ENCODE results near the gene BRSK1. TPM values are rescaled to one million over a fixed set of nuclear protein-coding genes. Genes with fewer than 3 reads are reported as not detected.

The BRSK1 gene
- total RNA-seq, 1 experiment from 2014 or later, result 0.64 TPM

DNA sequence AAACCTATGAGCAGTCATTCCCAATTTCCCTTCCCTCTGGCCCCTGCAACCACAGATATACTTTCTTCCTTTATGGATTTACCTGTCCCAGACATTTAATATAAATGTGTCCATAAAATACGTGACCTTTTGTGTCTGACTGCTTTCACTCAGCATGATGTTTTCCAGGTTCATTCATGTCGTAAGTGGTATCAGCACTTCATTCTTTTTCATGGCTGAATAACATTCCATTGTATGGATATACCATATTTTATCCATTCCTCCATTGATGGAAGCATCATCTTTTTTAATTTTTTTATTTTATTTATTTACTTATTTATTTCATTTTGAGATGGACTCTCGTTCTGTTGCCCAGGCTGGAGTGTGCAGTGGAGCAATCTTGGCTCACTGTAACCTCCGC is 17.0 kb upstream of the BRSK1 start:
- no peak for DNase-seq (ENCODE audit: low read depth)
- in situ Hi-C loops (cut with HindIII; ENCODE audit: low pct_unique_long_range_greater_than_20kb, low sequenced_read_pairs), result no loop called here

DNA sequence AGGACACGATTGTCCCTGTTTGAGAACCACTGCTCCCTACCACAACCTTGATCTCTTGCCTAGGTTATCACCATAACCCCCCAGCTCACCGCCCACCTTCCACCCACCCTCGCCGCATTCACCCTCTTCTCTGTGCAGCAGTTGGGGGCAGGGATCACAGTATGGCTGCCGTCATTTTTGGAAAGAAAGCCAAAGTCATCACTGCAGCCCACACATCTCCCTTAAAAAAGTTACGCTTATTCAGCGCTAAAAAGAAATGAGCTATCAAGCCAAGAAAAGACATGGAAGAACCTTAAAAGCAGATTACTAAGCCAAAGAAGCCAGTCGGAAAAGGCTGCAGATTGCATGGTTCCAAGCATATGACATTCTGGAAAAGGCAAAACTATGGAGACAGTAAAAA is 14.5 kb upstream of the BRSK1 start:
- in situ Hi-C loops (cut with HindIII; ENCODE audit: low pct_unique_long_range_greater_than_20kb, low sequenced_read_pairs), result no loop called here
- DNase-seq (ENCODE audit: low read depth), result no peak

DNA sequence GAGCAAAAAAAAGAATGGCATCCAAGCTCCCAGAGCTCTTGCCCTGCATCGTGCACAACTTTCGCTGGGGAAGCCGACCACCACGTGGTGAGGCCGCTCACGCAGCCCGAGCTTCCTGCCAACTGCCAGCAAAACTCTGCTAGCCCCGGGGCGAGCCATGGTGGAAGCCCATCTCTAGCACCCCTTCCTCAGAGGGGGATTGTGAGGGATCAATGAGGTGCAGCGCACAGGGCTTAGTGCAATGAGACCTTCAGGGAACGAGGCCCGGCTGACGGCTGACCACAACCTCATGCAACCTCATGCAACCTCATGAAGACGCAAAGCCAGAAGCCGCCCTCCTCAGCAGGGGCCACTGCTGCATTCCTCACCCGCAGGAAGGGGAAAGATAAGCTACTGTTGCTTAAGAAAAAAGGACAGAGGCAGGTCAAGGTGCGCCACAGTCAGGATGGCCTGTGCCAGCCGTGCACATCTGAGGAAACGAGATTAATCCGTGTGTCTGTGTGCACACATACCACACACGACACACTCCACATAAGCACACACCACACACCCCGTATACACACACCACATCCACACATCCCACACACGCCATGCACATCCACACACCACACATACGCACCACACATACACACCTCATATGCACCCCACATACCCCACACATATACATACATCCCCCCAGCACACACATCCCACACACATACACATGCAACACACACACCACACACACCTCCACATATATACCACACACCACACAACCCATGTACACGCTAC is 13.4 kb upstream of the BRSK1 start:
- in situ Hi-C loops (cut with HindIII; ENCODE audit: low pct_unique_long_range_greater_than_20kb, low sequenced_read_pairs), result no loop called here
- no peak for DNase-seq (ENCODE audit: low read depth)

DNA sequence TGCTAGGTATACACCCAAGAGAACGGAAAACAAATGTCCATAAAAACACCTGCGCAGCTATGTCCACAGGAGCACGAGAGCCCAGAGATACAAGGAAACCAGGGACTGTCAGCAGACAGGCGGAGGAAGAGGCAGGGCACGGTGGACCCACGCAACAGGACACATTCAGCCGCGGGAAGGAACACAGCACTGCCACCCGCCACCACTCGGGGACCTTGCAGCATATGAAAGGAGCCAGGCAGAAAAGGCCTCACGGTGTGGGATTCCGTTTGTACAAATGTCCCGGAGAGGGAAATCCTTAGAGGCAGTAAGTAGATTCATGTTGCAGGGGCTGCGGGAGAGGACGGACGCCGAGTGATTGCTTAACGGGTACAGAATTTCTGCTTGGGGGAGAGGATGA is 11.7 kb upstream of the BRSK1 start:
- DNase-seq (ENCODE audit: low read depth), result no peak
- in situ Hi-C loops (cut with HindIII; ENCODE audit: low pct_unique_long_range_greater_than_20kb, low sequenced_read_pairs), result no loop called here

DNA sequence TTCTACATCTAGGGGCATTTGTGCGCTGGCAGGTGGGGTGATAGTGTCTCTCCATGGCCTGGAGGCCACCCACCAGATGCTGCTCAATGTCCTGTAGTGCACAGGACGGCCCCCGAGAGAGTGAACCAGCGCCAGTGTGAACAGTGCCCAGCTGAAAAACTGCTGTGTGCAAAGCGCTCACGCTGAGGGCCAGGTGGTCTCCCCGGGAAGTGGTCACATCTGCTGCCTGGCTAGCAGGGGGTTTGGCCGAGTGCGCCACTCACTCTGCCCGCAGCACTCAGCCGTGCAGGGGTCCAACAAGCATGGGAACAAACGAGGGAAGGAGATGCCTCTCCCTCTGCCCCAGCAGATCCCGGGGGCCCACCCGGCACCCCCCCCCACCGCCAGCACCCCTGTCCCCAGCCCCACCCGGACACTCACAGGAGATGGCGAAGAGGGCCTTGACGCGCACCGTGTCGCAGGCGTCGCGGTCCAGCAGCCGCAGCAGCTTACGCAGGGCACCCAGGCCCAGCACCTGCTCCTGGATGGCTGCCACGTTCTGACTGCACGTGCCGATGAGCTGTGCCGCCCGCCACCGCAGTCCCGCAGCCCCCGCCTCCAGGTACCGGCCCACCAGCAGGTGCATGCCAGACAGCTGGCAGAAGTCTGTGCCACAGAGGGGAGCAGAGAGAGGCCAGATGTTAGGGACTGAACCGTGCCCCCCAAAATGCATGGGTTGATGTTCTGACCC is 9.7 kb upstream of the BRSK1 start:
- in situ Hi-C loops (cut with HindIII; ENCODE audit: low pct_unique_long_range_greater_than_20kb, low sequenced_read_pairs), result no loop called here
- no peak for DNase-seq (ENCODE audit: low read depth)

DNA sequence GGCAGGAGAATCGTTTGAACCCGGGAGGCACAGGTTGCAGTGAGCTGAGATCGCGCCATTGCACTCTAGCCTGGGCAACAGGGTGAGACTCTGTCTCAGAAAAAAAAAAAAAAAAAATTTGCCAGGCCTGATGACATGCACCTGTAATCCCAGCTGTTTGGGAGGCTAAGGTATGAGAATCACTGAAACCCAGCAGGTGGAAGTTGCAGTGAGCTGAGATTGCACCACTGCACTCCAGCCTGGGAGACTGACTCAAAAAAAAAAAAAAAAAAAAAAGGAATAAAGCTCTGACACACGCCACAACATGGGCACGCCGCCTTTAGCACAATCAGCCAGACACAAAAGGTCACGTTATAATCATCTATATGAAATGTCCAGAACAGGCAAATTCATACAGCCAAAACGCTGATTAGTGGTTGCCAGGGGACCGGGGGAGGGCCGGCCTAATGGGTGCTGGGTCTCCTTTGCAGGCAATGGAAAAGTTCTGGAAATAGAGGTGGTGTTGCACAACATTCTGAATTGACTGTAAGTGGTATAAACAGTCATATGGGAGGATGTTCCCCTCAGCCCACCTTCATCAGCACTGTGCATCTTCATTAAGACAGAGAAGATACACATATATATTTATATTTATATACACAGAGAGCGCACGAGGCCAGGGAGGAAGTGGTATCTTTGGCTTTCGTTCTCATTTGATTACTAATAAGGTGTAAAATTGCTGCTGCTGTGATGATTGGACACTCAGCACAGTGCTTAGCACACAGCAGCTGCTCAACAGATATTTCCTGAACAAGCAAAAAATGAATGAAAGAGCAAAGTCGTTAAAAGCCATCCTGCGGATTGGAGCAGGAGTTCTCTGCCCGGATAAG is 7.7 kb upstream of the BRSK1 start:
- in situ Hi-C loops (cut with HindIII; ENCODE audit: low pct_unique_long_range_greater_than_20kb, low sequenced_read_pairs), result no loop called here
- no peak for DNase-seq (ENCODE audit: low read depth)

DNA sequence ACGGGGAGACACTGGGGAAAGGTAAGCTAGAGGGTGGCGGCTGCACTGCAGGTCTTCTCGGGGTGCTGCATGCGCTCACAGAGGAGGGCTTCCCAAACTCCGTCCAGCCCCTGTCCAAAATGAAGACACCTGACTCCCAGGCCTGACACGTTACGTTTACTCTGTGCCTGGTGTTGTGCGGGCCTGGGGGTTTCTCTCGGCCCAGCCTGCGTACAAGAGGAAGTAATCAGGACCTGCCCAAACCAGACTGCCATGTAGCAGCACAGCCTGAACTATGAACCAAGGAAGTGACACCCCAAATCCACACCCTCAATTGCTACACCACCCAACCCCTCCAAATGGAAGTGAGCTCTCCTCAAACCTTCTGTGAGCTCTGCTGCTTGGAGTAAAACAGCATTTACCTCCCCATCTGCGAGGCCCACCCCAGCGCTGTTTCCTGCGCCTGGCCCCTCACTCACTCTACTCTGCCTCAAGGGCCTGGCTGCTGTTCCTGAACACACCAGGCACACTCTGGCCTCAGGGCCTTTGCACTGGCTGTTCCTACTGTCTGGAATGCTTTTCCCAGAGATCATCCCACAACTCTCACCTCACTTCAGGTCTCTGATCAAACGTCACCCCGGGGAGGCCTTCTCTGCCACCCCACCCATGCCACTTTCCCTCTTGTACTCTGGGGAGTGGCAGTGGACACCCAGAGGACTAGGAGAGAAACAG is 6.9 kb upstream of the BRSK1 start:
- in situ Hi-C loops (cut with HindIII; ENCODE audit: low pct_unique_long_range_greater_than_20kb, low sequenced_read_pairs), result no loop called here
- DNase-seq (ENCODE audit: low read depth), result no peak

DNA sequence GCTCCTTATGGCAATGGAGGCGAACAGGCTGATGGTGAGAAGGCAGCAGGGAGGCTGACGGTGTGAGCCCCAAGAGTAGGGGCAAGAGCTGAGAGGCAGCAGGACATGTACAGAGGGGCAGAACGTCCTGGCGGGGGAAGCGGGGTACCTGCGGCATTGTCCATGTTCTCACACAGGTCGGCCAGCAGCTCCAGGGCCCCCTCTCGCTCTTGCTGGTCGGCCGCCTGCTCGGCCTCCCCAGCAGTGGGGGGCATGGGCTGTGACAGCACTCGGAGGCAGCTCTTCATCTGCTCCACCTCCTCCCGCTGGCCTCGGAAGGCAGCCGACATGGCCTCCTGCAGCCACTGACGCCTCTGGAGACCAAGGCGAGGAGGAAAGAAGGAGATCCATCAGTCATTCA is 6.3 kb upstream of the BRSK1 start:
- in situ Hi-C loops (cut with HindIII; ENCODE audit: low pct_unique_long_range_greater_than_20kb, low sequenced_read_pairs), result no loop called here
- no peak for DNase-seq (ENCODE audit: low read depth)

DNA sequence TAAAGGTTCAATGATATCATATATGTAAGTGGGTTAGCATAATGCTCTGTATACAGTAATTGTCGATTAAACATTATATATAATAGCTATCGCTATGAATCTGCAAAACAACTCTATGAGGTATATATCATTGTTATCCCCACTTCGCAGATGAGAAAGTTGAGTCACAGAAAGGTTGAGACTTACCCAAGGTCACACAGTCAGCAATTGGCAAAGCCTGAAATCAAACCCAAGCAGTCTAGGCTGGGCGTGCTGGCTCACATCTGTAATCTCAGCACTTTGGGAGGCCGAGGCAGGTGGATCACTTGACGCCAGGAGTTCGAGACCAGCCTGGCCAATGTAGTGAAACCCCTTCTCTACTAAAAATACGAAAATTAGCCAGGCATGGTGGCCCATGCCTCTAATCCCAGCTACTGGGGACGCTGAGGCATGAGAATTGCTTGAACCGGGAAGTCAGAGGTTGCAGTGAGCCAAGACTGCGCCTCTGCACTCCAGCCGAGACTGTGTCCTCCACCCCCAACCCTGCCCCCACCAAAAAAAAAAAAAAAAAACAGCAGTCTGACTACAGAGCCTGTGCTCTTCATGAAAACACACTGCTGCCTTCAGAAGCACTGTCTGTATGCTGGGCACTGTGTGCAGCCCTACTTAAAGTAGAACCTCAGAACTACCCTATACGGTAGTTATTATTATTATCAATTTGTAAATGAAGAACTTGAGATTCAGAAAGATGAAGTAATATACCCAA is 5.2 kb upstream of the BRSK1 start:
- in situ Hi-C loops (cut with HindIII; ENCODE audit: low pct_unique_long_range_greater_than_20kb, low sequenced_read_pairs), result no loop called here
- DNase-seq (ENCODE audit: low read depth), result no peak

DNA sequence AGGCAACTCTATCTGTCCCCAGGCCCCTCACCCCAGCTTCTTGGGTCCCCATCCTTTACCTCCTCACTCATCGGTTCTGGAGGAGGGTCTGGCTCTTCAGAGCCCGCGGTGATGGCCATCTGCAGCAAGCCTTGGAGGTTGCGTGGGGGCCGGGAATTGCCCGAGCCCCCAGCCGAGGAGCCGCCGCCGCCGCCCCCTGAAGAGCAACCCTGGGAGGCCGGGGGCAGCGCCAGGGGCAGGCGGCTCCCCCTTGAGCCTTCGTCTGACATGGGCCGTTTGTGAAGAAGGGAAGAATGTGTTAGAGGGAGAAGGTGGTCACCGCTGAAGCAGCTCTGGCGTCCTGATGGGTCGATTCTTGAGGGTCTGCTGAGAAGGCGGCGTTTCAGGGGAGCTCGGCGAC is 4.5 kb upstream of the BRSK1 start:
- DNase-seq (ENCODE audit: low read depth), result no peak
- in situ Hi-C loops (cut with HindIII; ENCODE audit: low pct_unique_long_range_greater_than_20kb, low sequenced_read_pairs), result no loop called here

DNA sequence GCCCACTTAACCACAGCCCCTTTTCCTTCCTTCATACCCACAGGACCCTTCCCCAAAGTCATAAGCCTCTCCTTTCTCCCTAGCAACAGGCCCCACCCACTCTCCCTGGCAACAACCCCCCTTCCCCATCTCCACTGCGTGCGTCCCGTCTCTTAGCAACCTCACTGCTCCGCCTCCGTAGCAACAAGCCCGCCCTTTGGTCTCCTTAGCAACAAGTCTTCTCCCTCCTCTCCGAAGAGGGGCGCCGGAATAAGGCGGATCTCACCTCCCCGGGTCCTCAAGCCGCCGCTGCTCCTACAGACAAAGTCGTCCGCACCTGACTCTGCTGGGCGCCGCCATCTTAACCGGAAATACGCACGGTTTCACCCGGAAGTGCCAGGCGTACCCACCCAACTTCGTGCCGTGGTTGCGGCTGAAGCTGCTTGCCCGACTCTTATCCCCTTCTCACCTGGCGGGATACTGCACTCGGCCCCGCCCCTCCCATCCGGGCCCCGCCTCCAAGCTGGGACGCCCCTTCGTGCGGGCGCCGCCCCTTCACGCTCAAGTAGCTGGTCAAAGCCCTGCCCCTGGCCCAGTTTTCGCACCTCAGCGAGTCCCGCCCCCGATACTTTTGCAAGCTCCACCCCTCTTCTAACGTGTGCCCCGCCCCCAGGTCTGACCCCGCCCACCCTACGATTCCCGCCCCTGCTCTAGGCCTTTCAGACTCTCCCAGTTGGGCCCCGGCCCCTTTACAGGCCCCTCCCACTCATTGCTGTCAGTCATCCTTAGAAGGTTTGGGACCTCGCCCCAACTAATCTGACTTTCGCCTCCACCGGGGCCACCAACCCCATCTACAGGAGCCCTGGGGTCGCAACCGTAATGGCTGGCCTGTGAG is 3.8 kb upstream of the BRSK1 start, which contains the start of gene HSPBP1:
HSPBP1 (minus strand) TSS at position 341 of the 874 bp plus-strand sequence. CDS start 502 bp downstream, outside the sequence.
- DNase-seq (ENCODE audit: low read depth), result peak; percentile 99
- in situ Hi-C loops (cut with HindIII; ENCODE audit: low pct_unique_long_range_greater_than_20kb, low sequenced_read_pairs), result no loop called here

DNA sequence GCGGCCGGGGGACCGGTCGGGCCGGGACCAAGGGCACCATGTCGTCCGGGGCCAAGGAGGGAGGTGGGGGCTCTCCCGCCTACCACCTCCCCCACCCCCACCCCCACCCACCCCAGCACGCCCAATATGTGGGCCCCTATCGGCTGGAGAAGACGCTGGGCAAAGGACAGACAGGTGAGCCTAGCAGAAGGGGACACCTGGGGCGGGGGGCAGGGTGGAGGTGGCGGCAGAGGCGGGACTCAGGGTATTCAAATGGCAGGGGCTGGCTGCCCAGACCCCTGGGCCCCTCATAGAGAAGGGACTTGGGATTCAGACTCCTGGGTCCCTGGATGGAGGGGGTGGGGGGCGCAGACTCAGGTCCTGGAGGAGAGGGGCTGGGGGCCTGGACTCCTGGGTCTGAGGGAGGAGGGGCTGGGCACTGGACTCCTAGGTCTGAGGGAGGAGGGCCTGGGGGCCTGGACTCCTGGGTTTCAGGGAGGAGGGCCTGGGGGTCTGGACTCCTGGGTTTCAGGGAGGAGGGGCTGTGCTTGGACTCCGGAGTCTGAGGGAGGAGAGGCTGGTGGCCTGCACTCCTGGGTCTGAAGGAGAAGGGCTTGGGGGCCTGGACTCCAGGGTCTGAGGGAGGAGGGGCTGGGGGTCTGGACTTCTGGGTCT is 735 bp downstream of the BRSK1 start:
- no peak for DNase-seq (ENCODE audit: low read depth)
- in situ Hi-C loops (cut with HindIII; ENCODE audit: low pct_unique_long_range_greater_than_20kb, low sequenced_read_pairs), result no loop called here

DNA sequence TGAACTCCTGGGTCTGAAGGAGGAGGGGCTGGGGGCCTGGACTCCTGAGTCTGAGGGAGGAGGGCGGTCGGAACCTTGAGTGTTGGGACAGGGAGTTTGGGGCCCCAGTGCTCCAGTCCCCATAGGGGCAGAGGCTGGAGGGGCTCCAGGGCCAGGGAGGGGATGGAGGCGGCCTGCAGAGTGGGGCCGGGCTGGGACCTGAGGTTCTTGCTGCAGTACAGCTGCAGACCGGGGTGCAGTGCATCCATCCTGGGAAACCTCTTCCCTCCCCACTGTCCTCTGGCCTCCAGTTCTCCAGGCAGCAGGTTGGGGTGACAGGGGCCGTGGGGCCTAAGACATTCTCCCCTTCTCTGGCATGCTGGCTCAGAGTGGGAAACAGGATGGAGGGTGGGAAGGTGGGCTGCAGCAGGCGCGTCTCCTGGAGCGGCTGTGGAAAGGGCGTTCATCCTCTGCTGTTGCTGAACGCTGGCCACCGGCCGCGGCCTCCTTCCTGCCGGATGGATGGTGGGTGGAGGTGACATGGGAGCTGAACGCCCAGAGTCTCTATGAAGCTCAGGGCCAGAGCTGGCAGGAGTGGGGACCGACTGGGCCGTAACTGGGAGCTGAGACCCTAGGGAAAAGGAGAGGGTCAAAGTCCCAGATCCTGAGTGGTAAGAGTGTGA is 1.6 kb downstream of the BRSK1 start:
- in situ Hi-C loops (cut with HindIII; ENCODE audit: low pct_unique_long_range_greater_than_20kb, low sequenced_read_pairs), result no loop called here

DNA sequence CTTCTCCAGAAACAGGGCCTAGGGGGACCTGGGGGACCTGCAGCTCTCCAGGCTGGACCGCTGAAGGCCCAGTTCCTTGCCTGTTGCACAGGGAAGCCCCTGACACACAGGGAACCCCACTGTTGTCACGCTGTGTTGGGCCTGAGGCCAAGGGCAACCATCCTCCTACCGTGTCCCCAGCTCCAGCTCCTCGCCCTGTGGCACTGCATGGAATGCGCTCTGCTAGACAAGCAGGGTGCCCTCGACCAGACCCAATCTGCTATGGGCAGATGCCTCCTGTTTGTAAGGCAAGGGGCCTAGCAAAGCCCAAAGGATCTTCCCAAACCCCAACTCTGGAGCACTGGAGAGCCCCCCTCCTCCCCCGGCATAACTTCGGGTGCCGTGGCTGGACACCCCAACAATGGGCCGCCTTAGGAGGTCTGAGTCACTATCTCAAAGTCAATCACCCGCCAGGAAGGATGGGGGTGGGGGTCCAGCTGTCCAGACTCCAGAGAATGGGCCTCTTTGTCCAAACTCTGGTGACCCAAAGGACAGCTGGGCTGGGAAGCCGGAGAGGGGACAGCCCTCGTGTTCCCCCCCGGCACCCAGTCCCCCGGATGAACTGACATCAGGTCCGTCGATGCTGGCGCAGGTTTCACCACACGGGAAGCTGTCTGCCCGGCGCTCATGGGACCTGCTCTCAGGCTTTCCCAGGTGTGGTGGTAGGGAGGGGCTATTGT is 3.7 kb downstream of the BRSK1 start:
- in situ Hi-C loops (cut with HindIII; ENCODE audit: low pct_unique_long_range_greater_than_20kb, low sequenced_read_pairs), result no loop called here
- no peak for DNase-seq (ENCODE audit: low read depth)

More for the DNA sequence above, 1.6 kb downstream of the BRSK1 start:
- no peak for DNase-seq (ENCODE audit: low read depth)

DNA sequence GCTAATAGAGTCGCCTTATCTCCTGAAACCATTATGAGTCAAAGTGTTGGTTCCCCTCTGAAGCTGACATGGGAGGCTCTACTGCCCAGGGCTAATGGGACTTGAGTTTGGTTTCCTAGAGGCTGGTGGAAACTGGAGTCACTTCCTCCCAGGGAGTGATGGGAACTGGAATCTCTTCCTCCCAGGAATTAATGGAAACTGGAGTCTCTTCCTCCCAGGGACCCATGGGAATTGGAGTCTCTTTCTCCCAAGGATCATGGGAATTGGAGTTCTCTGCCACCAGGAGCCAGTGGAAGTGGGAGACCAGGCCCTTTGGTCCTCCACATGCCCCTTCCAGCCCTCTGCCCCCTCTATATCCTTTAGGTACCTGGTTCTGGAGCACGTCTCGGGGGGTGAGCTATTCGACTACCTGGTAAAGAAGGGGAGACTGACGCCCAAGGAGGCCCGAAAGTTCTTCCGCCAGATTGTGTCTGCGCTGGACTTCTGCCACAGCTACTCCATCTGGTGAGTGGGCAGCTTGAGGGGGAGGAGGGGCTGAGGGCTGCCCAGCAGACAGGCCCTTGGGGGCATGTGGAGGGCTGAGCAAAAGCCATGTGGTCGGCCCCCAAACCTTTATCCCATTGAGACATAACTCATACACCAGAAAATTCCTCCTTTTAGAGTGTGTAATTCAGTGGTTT is 5.5 kb downstream of the BRSK1 start:
- in situ Hi-C loops (cut with HindIII; ENCODE audit: low pct_unique_long_range_greater_than_20kb, low sequenced_read_pairs), result no loop called here
- no peak for DNase-seq (ENCODE audit: low read depth)
